ENCODE data around the gene TLE1.

TLE1 gene

GRCh38 chr9:81542118-81542889, 147.0 kb downstream of the TLE1 start:
- DNase-seq: no peak

- no peak for DNase-seq
Observed at GRCh38 chr9:81540142-81540710, 149.1 kb downstream of the TLE1 start.

GRCh38 chr9:81539317-81539716, 150.0 kb downstream of the TLE1 start:
- DNase-seq: no peak

GRCh38 chr9:81538890-81539289, 150.5 kb downstream of the TLE1 start:
- no peak for DNase-seq

- DNase-seq: no peak
Observed at GRCh38 chr9:81537964-81538363, 151.4 kb downstream of the TLE1 start.

- DNase-seq: no peak
Observed at GRCh38 chr9:81536242-81537025, 152.9 kb downstream of the TLE1 start.

GRCh38 chr9:81535542-81536241, 153.7 kb downstream of the TLE1 start:
- no peak for DNase-seq

GRCh38 chr9:81534138-81534875, 155.0 kb downstream of the TLE1 start:
- no peak for DNase-seq
